Esophagus squamous epithelium (tissue), 5 donors: ENCODE measurements around the gene CCDC33. TPM values are rescaled to one million over a fixed set of nuclear protein-coding genes. Genes with fewer than 3 reads are reported as not detected.

ENCODE experiments used
- DNase-seq: peaks from one replicate; lab custom pipeline; 2025; lab: John Stamatoyannopoulos, UW
- H3K27ac ChIP-seq, 4 donors: fragments of 200-600 bp; sonication (generic); one replicate each; pipeline ENCODE4 v1.5.1; 2016 to 2019; ENCODE audit warnings: mild to moderate bottlenecking in 1 of 4
- H3K27me3 ChIP-seq, 4 donors: fragments of 200-600 bp; sonication (generic); 1 replicate in 3 of 4; 2 replicates in 1 of 4; pipeline versions ENCODE4 v1.5.1 to v1.6.0; 2017 to 2021; ENCODE audit warnings: antibody characterized with exemption in 1 of 4
- H3K36me3 ChIP-seq, 3 donors: fragments of 200-600 bp; sonication (generic); one replicate each; pipeline ENCODE4 v1.5.1; 2016 to 2019
- H3K4me1 ChIP-seq, 3 donors: fragments of 200-600 bp; sonication (generic); one replicate each; pipeline ENCODE4 v1.5.1; 2017 to 2019
- H3K4me3 ChIP-seq, 4 donors: fragments of 200-600 bp; sonication (generic); 1 replicate in 3 of 4; 2 replicates in 1 of 4; pipeline ENCODE4 v1.5.1; 2016 to 2019; ENCODE audit warnings: mild to moderate bottlenecking in 2 of 4, moderate library complexity in 1 of 4
- H3K9me3 ChIP-seq, 3 donors: fragments of 200-600 bp; sonication (generic); one replicate each; pipeline ENCODE4 v1.5.1; 2016 to 2019
- CTCF ChIP-seq, 6 experiments: fragments of 450-650 bp in 4 of 6; fragments of 200-600 bp in 2 of 6; sonication (generic) in 2 of 6; IDR thresholded peaks; one replicate each; pipeline ENCODE4 v1.5.1; 2016 to 2019; ENCODE audit warnings: antibody characterized with exemption in 6 of 6, mild to moderate bottlenecking in 4 of 6, moderate library complexity in 4 of 6
- POLR2A ChIP-seq, 4 donors: fragments of 450-650 bp; IDR thresholded peaks; one replicate each; pipeline ENCODE4 v1.6.1; 2017; ENCODE audit warnings: antibody characterized with exemption in 4 of 4, mild to moderate bottlenecking in 4 of 4, moderate library complexity in 3 of 4
- WGBS, 2 donors: methylation state at CpG; one replicate each; pipeline ENCODE4 v1.1.5; 2018; 5-methylcytosine and 5-hydroxymethylcytosine counted together
- intact Hi-C: fragments of 100-400 bp; cut with DNase I; formaldehyde crosslinking; loops from one replicate; pipeline ENCODE4 v1.15.0; 2022
- total RNA-seq, 4 donors: library from RNA; depleted of rRNA; stranded (reverse); fragments of >200 nt; gene quantifications; one replicate each; pipeline ENCODE4 v1.1.0, GENCODE V29; 2016
- donor health status: DM: yes; HTN: yes; CAD: no.

The CCDC33 gene
- total RNA-seq, 4 donors from 2014 or later: not detected

DNA sequence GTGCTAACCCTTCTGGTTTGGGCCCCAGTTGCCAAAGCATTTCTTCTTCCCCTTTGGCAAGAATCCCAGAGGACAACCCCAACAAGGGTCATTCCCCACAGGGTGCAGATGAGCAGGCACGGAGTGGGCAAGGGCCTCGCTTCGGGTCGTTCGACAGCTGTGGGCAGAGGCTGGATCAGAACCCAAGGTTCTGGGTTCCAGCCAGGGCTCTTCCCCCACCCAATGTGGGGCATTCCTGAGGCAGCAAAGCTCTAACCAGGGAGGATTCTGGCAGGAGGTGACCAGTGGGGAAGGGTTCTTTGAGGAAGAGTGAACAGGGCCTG, 83.0 kb downstream of the CCDC33 start:
- DNase-seq: no peak

DNA sequence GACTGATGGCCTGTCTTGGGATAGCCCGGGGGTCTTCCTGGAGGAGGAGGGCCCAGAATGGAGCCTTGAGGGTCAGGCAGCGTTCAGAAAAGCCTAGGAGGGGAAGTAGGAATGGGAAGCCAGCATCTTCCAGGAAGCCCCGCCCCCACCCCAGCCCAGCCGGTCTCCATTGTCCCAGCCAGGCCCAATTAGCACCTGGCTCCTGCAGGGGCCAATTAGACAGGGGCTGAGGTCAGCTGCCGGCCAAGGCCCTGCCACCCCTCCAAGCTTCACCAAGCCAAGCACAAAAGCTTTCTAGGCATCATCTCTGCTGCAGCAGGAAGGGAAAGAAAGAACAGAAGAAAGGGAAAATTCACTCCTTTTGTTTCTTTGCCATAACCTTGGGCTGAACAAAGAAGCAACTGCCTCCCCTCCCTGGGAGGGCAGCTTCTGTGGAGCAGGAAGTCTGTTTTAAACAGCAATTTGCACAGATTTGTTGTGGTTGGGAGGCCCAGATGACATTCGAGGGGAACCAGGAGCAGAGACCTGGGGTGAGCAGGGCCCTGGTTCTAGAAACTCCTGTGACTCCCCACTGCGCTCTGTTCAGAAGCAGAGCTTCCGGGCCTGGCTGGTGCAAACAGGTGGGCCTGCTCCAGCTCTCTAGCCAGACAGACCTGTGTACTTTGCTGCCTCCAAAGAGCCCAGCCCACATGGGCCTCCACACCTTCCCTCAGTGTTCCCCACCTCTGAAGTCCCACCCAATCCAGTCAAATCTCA, 83.6 kb downstream of the CCDC33 start:
- Histone ChIP-seq H3K27me3 (peaks cover 0 to 6% (median 0%) of the 10 kb centered on the region in 4 donors), H3K27ac (peak overlapping the region in 1 of 4 donors; percentile 39), H3K9me3 (no peaks in the 10 kb centered on the region), H3K36me3 (no peaks in the 10 kb centered on the region), H3K4me1 (peaks cover 5 to 55% (median 13%) of the 10 kb centered on the region in 3 donors), H3K4me3 (no peak overlapping the region)
- 48 to 53% methylated on average over 2 to 5 of the region's 8 CpGs for WGBS, 2 donors
- TF ChIP-seq POLR2A (IDR thresholded peaks at IDR 0.05) (no peak), CTCF (IDR thresholded peaks at IDR 0.05) (no peak)
- DNase-seq: no peak
- intact Hi-C loops: loop anchor here (5.0 kb wide), 1 partner anchor 192 kb away; no protein-coding TSS in a partner anchor

More for the DNA sequence above, 83.0 kb downstream of the CCDC33 start:
- Histone ChIP-seq H3K36me3 (no peaks in the 10 kb centered on the region), H3K27ac (peak overlapping the region in 1 of 4 donors; percentile 39), H3K9me3 (no peaks in the 10 kb centered on the region), H3K4me1 (peaks cover 5 to 59% (median 13%) of the 10 kb centered on the region in 3 donors), H3K27me3 (peaks cover 0 to under 1% (median 0%) of the 10 kb centered on the region in 4 donors), H3K4me3 (no peak overlapping the region)
- no peak for TF ChIP-seq POLR2A (IDR thresholded peaks at IDR 0.05)
- TF ChIP-seq CTCF (IDR thresholded peaks at IDR 0.05): no peak
- no CpG with 5 or more reads among the region's 5 CpGs for WGBS, 2 donors
- intact Hi-C loops: no loop called here

DNA sequence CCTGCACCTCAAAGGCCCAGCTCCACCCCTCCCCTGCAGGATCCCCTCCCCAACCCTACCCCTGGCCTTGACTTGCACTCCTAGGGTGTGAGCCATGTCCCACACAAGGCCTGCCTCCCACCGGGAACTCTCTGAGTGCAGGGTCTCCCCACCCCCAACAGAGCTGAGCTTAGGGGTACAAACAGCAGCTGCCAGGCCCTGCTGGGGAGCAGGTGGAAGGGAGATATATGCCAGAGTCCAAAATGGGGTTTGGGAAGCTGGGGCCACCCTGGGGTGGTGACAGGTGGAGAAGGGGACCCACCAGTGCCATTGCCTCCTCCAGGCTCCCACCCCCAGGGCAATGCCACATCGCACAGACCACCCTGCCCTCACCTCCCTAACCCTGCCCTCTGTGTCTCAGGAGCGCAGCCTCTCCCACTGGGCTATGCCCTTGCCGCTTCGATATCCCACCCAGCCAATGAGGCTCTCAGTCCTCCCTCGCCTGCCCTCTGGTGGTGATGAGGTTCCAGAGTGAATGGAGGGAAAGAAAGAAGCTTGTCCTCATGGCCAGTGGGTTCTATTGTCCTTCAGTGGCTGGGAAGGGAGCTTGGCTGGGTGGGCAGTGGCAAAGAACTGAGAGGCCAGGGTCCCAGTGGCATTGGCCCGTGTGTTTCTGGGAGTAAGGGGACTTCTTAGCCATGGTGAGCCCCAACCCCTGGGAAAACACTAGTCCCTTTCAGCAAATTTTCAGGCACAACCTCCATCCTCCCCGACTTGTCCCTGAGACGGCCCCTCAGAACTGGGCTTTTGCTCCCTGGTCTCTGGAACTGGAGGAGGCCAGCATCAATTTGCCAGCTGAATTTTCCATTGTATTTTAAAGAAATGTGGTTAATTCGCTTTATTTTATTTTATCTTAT, 84.5 kb downstream of the CCDC33 start:
- no peaks in the 10 kb centered on the region for H3K36me3 ChIP-seq
- peaks cover 0 to 6% (median 0%) of the 10 kb centered on the region in 4 donors for H3K27me3 ChIP-seq
- no peak for DNase-seq
- no peak overlapping the region for H3K27ac ChIP-seq
- TF ChIP-seq CTCF (IDR thresholded peaks at IDR 0.05) (peak in 4 of 6 experiments; percentile 36 to 55 (median 40)), POLR2A (IDR thresholded peaks at IDR 0.05) (no peak)
- no peaks in the 10 kb centered on the region for H3K9me3 ChIP-seq
- H3K4me1 ChIP-seq: peaks cover 0 to 47% (median 13%) of the 10 kb centered on the region in 3 donors
- 82 to 85% methylated on average over 4 to 10 of the region's 10 CpGs for WGBS, 2 donors
- intact Hi-C loops: loop anchor here (5.0 kb wide), 1 partner anchor 193 kb away; no protein-coding TSS in a partner anchor
- no peak overlapping the region for H3K4me3 ChIP-seq

GRCh38 chr15:74322558-74323180, 86.5 kb downstream of the CCDC33 start:
- Histone ChIP-seq H3K9me3 (no peaks in the 10 kb centered on the region), H3K36me3 (no peaks in the 10 kb centered on the region), H3K27me3 (peaks cover 0 to 6% (median 0%) of the 10 kb centered on the region in 4 donors), H3K4me1 (peaks cover 0 to 27% (median 13%) of the 10 kb centered on the region in 3 donors), H3K27ac (no peak overlapping the region), H3K4me3 (no peak overlapping the region)
- TF ChIP-seq CTCF (IDR thresholded peaks at IDR 0.05) (peak; percentile 47 to 86 (median 74)), POLR2A (IDR thresholded peaks at IDR 0.05) (no peak)
- DNase-seq: peak; percentile 14
- intact Hi-C loops: loop anchor here (5.0 kb wide), 1 partner anchor 195 kb away; no protein-coding TSS in a partner anchor
- WGBS, 2 donors: 92% methylated on average over 1 of the region's 6 CpGs
